ENCODE data around the gene C2. TPM values are rescaled to one million over a fixed set of nuclear protein-coding genes. Genes with fewer than 3 reads are reported as not detected.
"Not testable (repeated sequence)": the region's sequence is repeated elsewhere in the genome, so short reads cannot be mapped to it uniquely, and the experiment has no call there.

Gene C2
- polyA plus RNA-seq, 1 experiment, result 1.2 TPM

- POLR2A ChIA-PET, result interaction anchor here (0.6 kb wide), 1 partner anchor 264 kb away, joined by 3 read pairs; no protein-coding TSS in a partner anchor
- H3K27me3 ChIP-seq (ENCODE audit: control insufficient read depth, insufficient read depth, low read length), result no peaks in the 10 kb centered on the region; the same call in 1 of the 2 replicates
- no peak for DNase-seq (ENCODE audit: low read depth)
- CTCF ChIA-PET, result no interaction called here
- no peak for TF ChIP-seq CTCF (IDR thresholded peaks at IDR 0.05; ENCODE audit: insufficient read depth, low read depth, low read length)
- H3K36me3 ChIP-seq (ENCODE audit: control insufficient read depth, insufficient read depth, low read length), result no peaks in the 10 kb centered on the region
- no peak overlapping the region for H3K4me3 ChIP-seq (ENCODE audit: low read depth, low read length)
Observed at GRCh38 chr6:31927863-31928671, 550 bp downstream of the C2 start.

- TF ChIP-seq CTCF (IDR thresholded peaks at IDR 0.05; ENCODE audit: insufficient read depth, low read depth, low read length), result no peak
- POLR2A ChIA-PET, result no interaction called here
- no peak for DNase-seq (ENCODE audit: low read depth)
- H3K36me3 ChIP-seq (ENCODE audit: control insufficient read depth, insufficient read depth, low read length), result no peaks in the 10 kb centered on the region
- no peaks in the 10 kb centered on the region; the same call in 1 of the 2 replicates for H3K27me3 ChIP-seq (ENCODE audit: control insufficient read depth, insufficient read depth, low read length)
- H3K4me3 ChIP-seq (ENCODE audit: low read depth, low read length), result no peak overlapping the region
- CTCF ChIA-PET, result no interaction called here
Observed at GRCh38 chr6:31928672-31928939, 1.1 kb downstream of the C2 start.

GRCh38 chr6:31930962-31931361, 3.4 kb downstream of the C2 start:
- Histone ChIP-seq H3K36me3 (ENCODE audit: control insufficient read depth, insufficient read depth, low read length) (no peaks in the 10 kb centered on the region), H3K27me3 (ENCODE audit: control insufficient read depth, insufficient read depth, low read length) (no peaks in the 10 kb centered on the region; the same call in 1 of the 2 replicates), H3K4me3 (ENCODE audit: low read depth, low read length) (no peak overlapping the region)
- no peak for TF ChIP-seq CTCF (IDR thresholded peaks at IDR 0.05; ENCODE audit: insufficient read depth, low read depth, low read length)
- DNase-seq (ENCODE audit: low read depth), result no peak
- ChIA-PET CTCF (interaction anchor here (2.0 kb wide), 2 partner anchors 9 to 21 kb away, joined by 5 to 7 read pairs; no protein-coding TSS in a partner anchor), POLR2A (no interaction called here)

- CTCF ChIA-PET; POLR2A ChIA-PET; H3K27me3 ChIP-seq (ENCODE audit: control insufficient read depth, insufficient read depth, low read length); H3K4me3 ChIP-seq (ENCODE audit: low read depth, low read length); DNase-seq (ENCODE audit: low read depth); H3K36me3 ChIP-seq (ENCODE audit: control insufficient read depth, insufficient read depth, low read length): not testable (repeated sequence)
Observed at GRCh38 chr6:31932137-31932536, 4.6 kb downstream of the C2 start.

- TF ChIP-seq CTCF (IDR thresholded peaks at IDR 0.05; ENCODE audit: insufficient read depth, low read depth, low read length), result no peak
- no peak overlapping the region for H3K4me3 ChIP-seq (ENCODE audit: low read depth, low read length)
- H3K27me3 ChIP-seq (ENCODE audit: control insufficient read depth, insufficient read depth, low read length), result no peaks in the 10 kb centered on the region; the same call in 1 of the 2 replicates
- no peak for DNase-seq (ENCODE audit: low read depth)
- ChIA-PET CTCF (no interaction called here), POLR2A (no interaction called here)
- no peaks in the 10 kb centered on the region for H3K36me3 ChIP-seq (ENCODE audit: control insufficient read depth, insufficient read depth, low read length)
Observed at GRCh38 chr6:31933537-31933936, 6.0 kb downstream of the C2 start.

- no peak for TF ChIP-seq CTCF (IDR thresholded peaks at IDR 0.05; ENCODE audit: insufficient read depth, low read depth, low read length)
- H3K4me3 ChIP-seq (ENCODE audit: low read depth, low read length), result no peak overlapping the region
- no peak for DNase-seq (ENCODE audit: low read depth)
- no peaks in the 10 kb centered on the region for H3K36me3 ChIP-seq (ENCODE audit: control insufficient read depth, insufficient read depth, low read length)
- H3K27me3 ChIP-seq (ENCODE audit: control insufficient read depth, insufficient read depth, low read length), result no peaks in the 10 kb centered on the region; the same call in 1 of the 2 replicates
- CTCF ChIA-PET, result interaction anchor here (0.6 to 1.4 kb wide), 3 partner anchors 17 to 33 kb away, joined by 3 read pairs; partner anchors contain the start of gene SKIC2
- POLR2A ChIA-PET, result no interaction called here
Observed at GRCh38 chr6:31935021-31935420, 7.5 kb downstream of the C2 start.
